HAP-1 (cell line): ENCODE data around the gene MYO3B.
"Not testable (repeated sequence)": the region's sequence is repeated elsewhere in the genome, so short reads cannot be mapped to it uniquely, and the experiment has no call there.

ENCODE experiments used
- DNase-seq, 2 experiments: peaks; one replicate each; pipeline ENCODE4 v3.0.0-alpha.2; 2016 to 2020; ENCODE audit warnings: low spot score in 2 of 2
- H3K27me3 ChIP-seq: fragments of 250-450 bp; sonication (Bioruptor Pico); 2 replicates; pipeline ENCODE4 v1.5.1; 2020; ENCODE audit warnings: low read depth, mild to moderate bottlenecking, moderate library complexity
- H3K36me3 ChIP-seq: fragments of 250-450 bp; sonication (Bioruptor Pico); replicated peaks from 2 replicates; pipeline ENCODE4 v1.5.1; 2020; ENCODE audit warnings: mild to moderate bottlenecking
- H3K4me1 ChIP-seq: fragments of 250-450 bp; sonication (Bioruptor Pico); 2 replicates; pipeline ENCODE4 v1.5.1; 2020; ENCODE audit warnings: mild to moderate bottlenecking
- H3K4me3 ChIP-seq: fragments of 250-450 bp; sonication (Bioruptor Pico); 2 replicates; pipeline ENCODE4 v1.5.1; 2020; ENCODE audit warnings: mild to moderate bottlenecking, moderate library complexity
- H3K9me3 ChIP-seq: fragments of 250-450 bp; sonication (Bioruptor Pico); 2 replicates; pipeline ENCODE4 v1.5.1; 2020; ENCODE audit warnings: mild to moderate bottlenecking, moderate library complexity
- in situ Hi-C: fragments of 300-500 bp; cut with MboI; formaldehyde crosslinking; loops from 3 replicates; pipeline ENCODE4 v1.14.3; 2020; ENCODE audit warnings: low sequenced_read_pairs, inconsistent platforms, mixed read lengths

Gene MYO3B

GRCh38 chr2:170207901-170208300 lies 30.0 kb downstream of the MYO3B start:
- Histone ChIP-seq H3K4me1 (peaks cover 50% of the 10 kb centered on the region), H3K27me3 (no peaks in the 10 kb centered on the region), H3K4me3 (no peak overlapping the region), H3K9me3 (no peaks in the 10 kb centered on the region), H3K36me3 (no peaks in the 10 kb centered on the region)
- DNase-seq, result no peak
- in situ Hi-C loops, result no loop called here

GRCh38 chr2:170208967-170209366 lies 31.0 kb downstream of the MYO3B start:
- no peaks in the 10 kb centered on the region for H3K27me3 ChIP-seq
- DNase-seq, result no peak
- H3K36me3 ChIP-seq, result no peaks in the 10 kb centered on the region
- H3K4me3 ChIP-seq, result no peak overlapping the region
- peaks cover 60% of the 10 kb centered on the region for H3K4me1 ChIP-seq
- in situ Hi-C loops, result no loop called here
- H3K9me3 ChIP-seq, result no peaks in the 10 kb centered on the region

- DNase-seq, result peak in 1 of 2 experiments; percentile 62
- Histone ChIP-seq H3K27me3 (no peaks in the 10 kb centered on the region), H3K9me3 (no peaks in the 10 kb centered on the region), H3K4me3 (no peak overlapping the region), H3K4me1 (peaks cover 67% of the 10 kb centered on the region), H3K36me3 (no peaks in the 10 kb centered on the region)
- in situ Hi-C loops, result no loop called here
Observed at GRCh38 chr2:170212625-170213280, 34.8 kb downstream of the MYO3B start.

- peaks cover 72% of the 10 kb centered on the region for H3K4me1 ChIP-seq
- H3K36me3 ChIP-seq, H3K27me3 ChIP-seq, in situ Hi-C loops, H3K4me3 ChIP-seq, DNase-seq, H3K9me3 ChIP-seq: not testable (repeated sequence)
Observed at GRCh38 chr2:170213281-170213625, 35.3 kb downstream of the MYO3B start.

- in situ Hi-C loops, result no loop called here
- Histone ChIP-seq H3K36me3 (no peaks in the 10 kb centered on the region), H3K27me3 (no peaks in the 10 kb centered on the region), H3K4me3 (no peak overlapping the region), H3K4me1 (peaks cover 76% of the 10 kb centered on the region), H3K9me3 (no peaks in the 10 kb centered on the region)
- DNase-seq, result no peak
Observed at GRCh38 chr2:170213651-170214050, 35.7 kb downstream of the MYO3B start.

- DNase-seq, result peak; percentile 81 to 98
- peaks cover 78% of the 10 kb centered on the region for H3K4me1 ChIP-seq
- H3K9me3 ChIP-seq, result no peaks in the 10 kb centered on the region
- no peaks in the 10 kb centered on the region for H3K36me3 ChIP-seq
- in situ Hi-C loops, result no loop called here
- H3K27me3 ChIP-seq, result no peaks in the 10 kb centered on the region
- H3K4me3 ChIP-seq, result no peak overlapping the region
Observed at GRCh38 chr2:170214309-170214948, 36.5 kb downstream of the MYO3B start.

- in situ Hi-C loops, result no loop called here
- peak; percentile 48 to 95 for DNase-seq
- no peaks in the 10 kb centered on the region for H3K9me3 ChIP-seq
- H3K36me3 ChIP-seq, result no peaks in the 10 kb centered on the region
- H3K4me1 ChIP-seq, result peaks cover 72% of the 10 kb centered on the region
- no peak overlapping the region for H3K4me3 ChIP-seq
- H3K27me3 ChIP-seq, result no peaks in the 10 kb centered on the region
Observed at GRCh38 chr2:170215021-170215420, 37.1 kb downstream of the MYO3B start.

GRCh38 chr2:170216428-170216827 lies 38.5 kb downstream of the MYO3B start:
- Histone ChIP-seq H3K36me3 (no peaks in the 10 kb centered on the region), H3K9me3 (no peaks in the 10 kb centered on the region), H3K4me3 (no peak overlapping the region), H3K4me1 (peaks cover 60% of the 10 kb centered on the region), H3K27me3 (no peaks in the 10 kb centered on the region)
- DNase-seq, result no peak
- in situ Hi-C loops, result no loop called here

- Histone ChIP-seq H3K9me3 (no peaks in the 10 kb centered on the region), H3K36me3 (no peaks in the 10 kb centered on the region), H3K27me3 (no peaks in the 10 kb centered on the region), H3K4me3 (no peak overlapping the region), H3K4me1 (peaks cover 64% of the 10 kb centered on the region)
- in situ Hi-C loops, result no loop called here
- DNase-seq, result no peak
Observed at GRCh38 chr2:170216981-170217380, 39.0 kb downstream of the MYO3B start.

- no peaks in the 10 kb centered on the region for H3K9me3 ChIP-seq
- H3K27me3 ChIP-seq, result no peaks in the 10 kb centered on the region
- H3K36me3 ChIP-seq, result no peaks in the 10 kb centered on the region
- H3K4me1 ChIP-seq, result peaks cover 63% of the 10 kb centered on the region
- H3K4me3 ChIP-seq, result no peak overlapping the region
- peak; percentile 62 to 63 for DNase-seq
- in situ Hi-C loops, result no loop called here
Observed at GRCh38 chr2:170217778-170218251, 39.9 kb downstream of the MYO3B start.

- H3K27me3 ChIP-seq, result no peaks in the 10 kb centered on the region
- in situ Hi-C loops, result no loop called here
Observed at GRCh38 chr2:170218456-170218855, 40.5 kb downstream of the MYO3B start.

GRCh38 chr2:170218931-170219330 lies 41.0 kb downstream of the MYO3B start:
- H3K4me3 ChIP-seq, result no peak overlapping the region
- H3K27me3 ChIP-seq, result no peaks in the 10 kb centered on the region
- H3K4me1 ChIP-seq, result peaks cover 51% of the 10 kb centered on the region
- peak; percentile 62 to 66 for DNase-seq
- in situ Hi-C loops, result no loop called here
- H3K9me3 ChIP-seq, result no peaks in the 10 kb centered on the region
- H3K36me3 ChIP-seq, result no peaks in the 10 kb centered on the region

More at GRCh38 chr2:170218456-170218855, 40.5 kb downstream of the MYO3B start:
- H3K4me3 ChIP-seq, result no peak overlapping the region
- peak; percentile 35 to 57 for DNase-seq
- no peaks in the 10 kb centered on the region for H3K36me3 ChIP-seq
- peaks cover 56% of the 10 kb centered on the region for H3K4me1 ChIP-seq
- H3K9me3 ChIP-seq, result no peaks in the 10 kb centered on the region

GRCh38 chr2:170221317-170222288 lies 43.7 kb downstream of the MYO3B start:
- H3K4me1 ChIP-seq, result peaks cover 34% of the 10 kb centered on the region
- in situ Hi-C loops, result no loop called here
- H3K4me3 ChIP-seq, result no peak overlapping the region
- no peaks in the 10 kb centered on the region for H3K9me3 ChIP-seq
- no peaks in the 10 kb centered on the region for H3K27me3 ChIP-seq
- H3K36me3 ChIP-seq, result no peaks in the 10 kb centered on the region
- peak; percentile 66 to 80 for DNase-seq

- peaks cover 33% of the 10 kb centered on the region for H3K4me1 ChIP-seq
- peak in 1 of 2 experiments; percentile 32 for DNase-seq
- no peaks in the 10 kb centered on the region for H3K27me3 ChIP-seq
- no peaks in the 10 kb centered on the region for H3K9me3 ChIP-seq
- H3K36me3 ChIP-seq, result no peaks in the 10 kb centered on the region
- H3K4me3 ChIP-seq, result no peak overlapping the region
- in situ Hi-C loops, result no loop called here
Observed at GRCh38 chr2:170222298-170222697, 44.4 kb downstream of the MYO3B start.
